Liver (tissue), 3 donors: Measurements from ENCODE around the gene PRTFDC1.
A peak's percentile ranks its signal among the peaks of the same experiment; 100 is the strongest.

Source experiments
- ATF3 ChIP-seq: IDR thresholded peaks from 2 replicates; pipeline ENCODE4 v1.6.1; 2016; ENCODE audit warnings: antibody characterized with exemption
- CTCF ChIP-seq: fragments of 150-350 bp; IDR thresholded peaks from 2 replicates; pipeline ENCODE4 v1.5.1; 2017; ENCODE audit warnings: improper control_type of control experiment, low read depth, low read length; ENCODE audit not compliant: missing input control
- GABPA ChIP-seq, 2 donors: IDR thresholded peaks in 1 of 2; conservative IDR thresholded peaks in 1 of 2; 2 replicates each; pipeline ENCODE4 v1.6.1; 2016; ENCODE audit warnings: antibody characterized with exemption in 2 of 2, mild to moderate bottlenecking in 1 of 2, moderate library complexity in 1 of 2
- HNF4A ChIP-seq, 2 donors: conservative IDR thresholded peaks; 2 replicates each; pipeline ENCODE4 v1.6.1; 2016; ENCODE audit warnings: antibody characterized with exemption in 2 of 2, mild to moderate bottlenecking in 2 of 2
- JUND ChIP-seq, 2 donors: IDR thresholded peaks; 2 replicates each; pipeline ENCODE4 v1.6.1; 2016; ENCODE audit warnings: antibody characterized with exemption in 2 of 2
- MAX ChIP-seq: IDR thresholded peaks from 2 replicates; pipeline ENCODE4 v1.6.1; 2016; ENCODE audit warnings: antibody characterized with exemption
- NR2F2 ChIP-seq: IDR thresholded peaks from 2 replicates; pipeline ENCODE4 v1.6.1; 2016; ENCODE audit warnings: antibody characterized with exemption
- RAD21 ChIP-seq, 2 donors: IDR thresholded peaks; 2 replicates each; pipeline ENCODE4 v1.6.1; 2016; ENCODE audit warnings: antibody characterized with exemption in 2 of 2, mild to moderate bottlenecking in 2 of 2
- REST ChIP-seq: IDR thresholded peaks from 2 replicates; pipeline ENCODE4 v1.6.1; 2016; ENCODE audit warnings: antibody characterized with exemption, mild to moderate bottlenecking
- RXRA ChIP-seq, 2 donors: IDR thresholded peaks; 2 replicates each; pipeline ENCODE4 v1.6.1; 2017 to 2018; ENCODE audit warnings: antibody characterized with exemption in 2 of 2, mild to moderate bottlenecking in 1 of 2
- SP1 ChIP-seq: IDR thresholded peaks from 2 replicates; pipeline ENCODE4 v1.6.1; 2018; ENCODE audit warnings: antibody characterized with exemption, mild to moderate bottlenecking
- TAF1 ChIP-seq: conservative IDR thresholded peaks from 2 replicates; pipeline ENCODE4 v1.6.1; 2016; ENCODE audit warnings: antibody characterized with exemption, mild to moderate bottlenecking
- YY1 ChIP-seq: IDR thresholded peaks from 2 replicates; pipeline ENCODE4 v1.6.1; 2016; ENCODE audit warnings: antibody characterized with exemption, mild to moderate bottlenecking
- ZBTB33 ChIP-seq: IDR thresholded peaks from 2 replicates; pipeline ENCODE4 v1.6.1; 2016; ENCODE audit warnings: antibody characterized with exemption
- donor health status: healthy.
- donor health status: healthy.

- TF ChIP-seq NR2F2 (peak; percentile 34), SP1 (no peak), CTCF (no peak), ZBTB33 (no peak), YY1 (no peak), RAD21 (IDR thresholded peaks at IDR 0.05) (peak in 1 of 2 donors; percentile 8), JUND (IDR thresholded peaks at IDR 0.05) (no peak), ATF3 (no peak), RXRA (IDR thresholded peaks at IDR 0.05) (no peak), MAX (no peak), GABPA (IDR thresholded peaks at IDR 0.05 in 1 of 2, conservative IDR thresholded peaks at IDR 0.05 in 1 of 2) (no peak), REST (no peak), TAF1 (peak; percentile 18), HNF4A (conservative IDR thresholded peaks at IDR 0.05) (no peak)
Measured at GRCh38 chr10:24951201-24952142, 934 bp downstream of the PRTFDC1 start.
